Measurements from ENCODE around the gene ELAVL3.
A peak's percentile ranks its signal among the peaks of the same experiment; 100 is the strongest.

DNA sequence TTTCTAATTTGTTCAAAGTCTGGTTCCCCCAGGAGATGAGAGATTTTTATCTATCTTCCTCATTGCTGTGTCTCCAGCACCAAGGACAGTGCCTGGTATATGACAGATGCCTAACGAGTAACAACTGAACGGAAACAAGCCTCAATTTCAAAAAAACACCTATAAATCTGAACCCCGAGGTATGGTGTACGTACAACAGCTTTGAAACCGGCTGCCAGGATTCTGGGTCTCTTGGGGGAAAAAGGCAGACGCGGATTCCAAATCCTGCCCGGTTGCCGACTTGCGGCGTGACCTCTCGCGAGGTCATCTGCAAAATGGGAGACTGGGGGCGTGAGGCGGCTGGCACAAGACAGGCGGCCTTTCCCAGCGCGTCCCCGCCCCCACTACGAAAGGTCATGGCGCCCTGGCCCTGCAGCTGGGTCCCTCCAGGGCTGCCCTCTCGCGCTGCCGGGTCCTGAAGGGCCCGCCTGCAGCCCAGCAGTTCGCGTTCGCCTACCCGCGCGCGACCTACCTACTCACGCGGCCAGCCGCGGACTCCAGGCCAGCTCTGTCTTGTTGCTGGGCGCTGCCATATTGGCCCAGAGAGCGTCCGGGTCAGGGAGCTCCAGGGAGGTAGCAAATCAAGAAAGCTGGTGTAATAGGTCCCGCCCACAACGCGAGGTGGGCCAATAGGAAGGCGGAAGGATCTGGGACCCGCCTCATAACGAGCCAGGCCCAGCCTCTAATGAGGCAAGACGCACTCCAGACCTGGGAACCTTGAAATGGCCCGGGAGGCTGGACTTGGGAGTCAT is 47.9 kb upstream of the ELAVL3 start, which contains the start of gene ECSIT:
- TF ChIP-seq, protein P1, sequence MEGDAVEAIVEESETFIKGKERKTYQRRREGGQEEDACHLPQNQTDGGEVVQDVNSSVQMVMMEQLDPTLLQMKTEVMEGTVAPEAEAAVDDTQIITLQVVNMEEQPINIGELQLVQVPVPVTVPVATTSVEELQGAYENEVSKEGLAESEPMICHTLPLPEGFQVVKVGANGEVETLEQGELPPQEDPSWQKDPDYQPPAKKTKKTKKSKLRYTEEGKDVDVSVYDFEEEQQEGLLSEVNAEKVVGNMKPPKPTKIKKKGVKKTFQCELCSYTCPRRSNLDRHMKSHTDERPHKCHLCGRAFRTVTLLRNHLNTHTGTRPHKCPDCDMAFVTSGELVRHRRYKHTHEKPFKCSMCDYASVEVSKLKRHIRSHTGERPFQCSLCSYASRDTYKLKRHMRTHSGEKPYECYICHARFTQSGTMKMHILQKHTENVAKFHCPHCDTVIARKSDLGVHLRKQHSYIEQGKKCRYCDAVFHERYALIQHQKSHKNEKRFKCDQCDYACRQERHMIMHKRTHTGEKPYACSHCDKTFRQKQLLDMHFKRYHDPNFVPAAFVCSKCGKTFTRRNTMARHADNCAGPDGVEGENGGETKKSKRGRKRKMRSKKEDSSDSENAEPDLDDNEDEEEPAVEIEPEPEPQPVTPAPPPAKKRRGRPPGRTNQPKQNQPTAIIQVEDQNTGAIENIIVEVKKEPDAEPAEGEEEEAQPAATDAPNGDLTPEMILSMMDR (IDR thresholded peaks at IDR 0.05) = peak in 1 of 4 experiments; percentile 3
- TF ChIP-seq POLR2AphosphoS5 (IDR thresholded peaks at IDR 0.05) = peak; percentile 93
